A549 (cell line): ENCODE data around the gene SMIM33. TPM values are rescaled to one million over a fixed set of nuclear protein-coding genes. Genes with fewer than 3 reads are reported as not detected.

Source experiments
- ATAC-seq, 2 experiments: fragments of 200-7000 bp in 1 of 2; fragments of >200 bp in 1 of 2; cut with Nextera tagmentation in 1 of 2; cut with Tn5 transposase in 1 of 2; 3 replicates each; pipeline versions ENCODE4 v1.8.0 to v1.9.1; 2018 to 2020; ENCODE audit warnings: mild to moderate bottlenecking in 1 of 2, moderate library complexity in 1 of 2
- CTCF ChIA-PET: fragments of 300-600 bp; sonication (Branson Sonifier 250); formaldehyde crosslinking; extraction: SDS; loops from one replicate; lab custom pipeline; 2021; ENCODE audit warnings: antibody characterized with exemption, inconsistent platforms; lab: Yijun Ruan, JAX
- POLR2A ChIA-PET: fragments of 350-600 bp; formaldehyde crosslinking; extraction: SDS; loops from one replicate; lab custom pipeline; 2021; ENCODE audit warnings: antibody characterized with exemption, inconsistent platforms; lab: Yijun Ruan, JAX
- DNase-seq, 2 experiments: peaks; one replicate each; pipeline versions ENCODE4 v3.0.0 to v3.0.0-alpha.2; 2011 to 2016; ENCODE audit warnings: low read depth in 1 of 2, low spot score in 1 of 2
- FAIRE-seq: peaks from 2 replicates; lab custom pipeline; 2011; peaks lifted over from hg19 to GRCh38; lab: Jason Lieb, UNC
- H3K27ac ChIP-seq, 2 experiments: fragments of >200 bp; sonication (Bioruptor Twin); formaldehyde crosslinking; 3 replicates each; pipeline ENCODE4 v1.5.1; 2016 to 2017
- H3K4me1 ChIP-seq: fragments of >200 bp; sonication (Bioruptor Twin); formaldehyde crosslinking; 3 replicates; pipeline ENCODE4 v1.6.1; 2016
- H3K4me2 ChIP-seq: fragments of >200 bp; sonication (Bioruptor Twin); formaldehyde crosslinking; 3 replicates; pipeline ENCODE4 v1.6.1; 2016
- H3K4me3 ChIP-seq: fragments of >200 bp; sonication (Bioruptor Twin); formaldehyde crosslinking; 3 replicates; pipeline ENCODE4 v1.5.1; 2016
- H3K9me3 ChIP-seq: fragments of >200 bp; sonication (Bioruptor Twin); formaldehyde crosslinking; 3 replicates; pipeline ENCODE4 v1.6.1; 2016
- BHLHE40 ChIP-seq: IDR thresholded peaks from 2 replicates; pipeline ENCODE4 v1.6.1; 2012; ENCODE audit warnings: low read depth, low read length, inconsistent platforms
- CBX2 ChIP-seq: fragments of 200-600 bp; sonication (generic); IDR thresholded peaks from 2 replicates; pipeline ENCODE4 v1.6.1; 2016; ENCODE audit warnings: low read depth, mild to moderate bottlenecking, borderline replicate concordance
- CBX8 ChIP-seq: fragments of 200-600 bp; sonication (generic); IDR thresholded peaks from 2 replicates; pipeline ENCODE4 v1.6.1; 2016
- CEBPB ChIP-seq, 2 experiments: fragments of >200 bp in 1 of 2; sonication (Bioruptor Twin) in 1 of 2; formaldehyde crosslinking in 1 of 2; IDR thresholded peaks; 2 replicates each; pipeline ENCODE4 v1.6.1; 2012 to 2016
- CHD2 ChIP-seq: fragments of 150-350 bp; IDR thresholded peaks from 2 replicates; pipeline ENCODE4 v1.6.1; 2014; ENCODE audit warnings: low read length; ENCODE audit not compliant: partially characterized antibody
- EHF ChIP-seq: fragments of 250-450 bp; sonication (Bioruptor Pico); IDR thresholded peaks from 2 replicates; pipeline ENCODE4 v1.5.0; 2020; ENCODE audit warnings: mild to moderate bottlenecking
- EHMT2 ChIP-seq: fragments of 200-600 bp; sonication (generic); IDR thresholded peaks from 2 replicates; pipeline ENCODE4 v1.6.1; 2016; ENCODE audit warnings: antibody characterized with exemption, low read depth, mild to moderate bottlenecking, moderate library complexity
- EP300 ChIP-seq, 2 experiments: fragments of >200 bp; sonication (Bioruptor Twin); formaldehyde crosslinking; IDR thresholded peaks; 2 replicates in 1 of 2; 3 replicates in 1 of 2; pipeline ENCODE4 v1.6.1; 2016 to 2017
- ESRRA ChIP-seq: fragments of 150-350 bp; IDR thresholded peaks from 2 replicates; pipeline ENCODE4 v1.6.1; 2014; ENCODE audit warnings: mild to moderate bottlenecking, low read length, borderline replicate concordance
- FOSB ChIP-seq: fragments of 250-450 bp; sonication (Bioruptor Pico); IDR thresholded peaks from 2 replicates; pipeline ENCODE4 v1.5.0; 2020; ENCODE audit warnings: mild to moderate bottlenecking, moderate library complexity
- GATA3 ChIP-seq: IDR thresholded peaks from 2 replicates; pipeline ENCODE4 v1.6.1; 2012; ENCODE audit warnings: borderline replicate concordance
- HDAC2 ChIP-seq: fragments of 200-600 bp; sonication (generic); IDR thresholded peaks from 2 replicates; pipeline ENCODE4 v1.6.1; 2016
- HEYL ChIP-seq: fragments of 250-450 bp; sonication (Bioruptor Pico); IDR thresholded peaks from 2 replicates; pipeline ENCODE4 v1.8.0; 2021; ENCODE audit warnings: mild to moderate bottlenecking, moderate library complexity
- JUN ChIP-seq, 2 experiments: fragments of >200 bp; sonication (Bioruptor Twin); formaldehyde crosslinking; IDR thresholded peaks; 2 replicates in 1 of 2; 3 replicates in 1 of 2; pipeline ENCODE4 v1.6.1; 2016 to 2017
- KDM5A ChIP-seq: fragments of 200-600 bp; sonication (generic); IDR thresholded peaks from 2 replicates; pipeline ENCODE4 v1.6.1; 2016; ENCODE audit warnings: antibody characterized with exemption, mild to moderate bottlenecking
- MAZ ChIP-seq: fragments of 150-350 bp; IDR thresholded peaks from 2 replicates; pipeline ENCODE4 v1.6.1; 2014; ENCODE audit warnings: antibody characterized with exemption, low read depth, low read length, borderline replicate concordance
- NFE2L2 ChIP-seq: fragments of 150-350 bp; conservative IDR thresholded peaks from 2 replicates; pipeline ENCODE4 v1.6.1; 2014; ENCODE audit warnings: low read length
- POLR2A ChIP-seq: IDR thresholded peaks from 2 replicates; pipeline ENCODE4 v1.6.1; 2012; ENCODE audit warnings: mild to moderate bottlenecking, low read length
- POLR2AphosphoS2 ChIP-seq: conservative IDR thresholded peaks from 2 replicates; pipeline ENCODE4 v1.6.1; 2012; ENCODE audit warnings: low read length, improper control_type of control experiment, inconsistent platforms
- RARB ChIP-seq: fragments of 250-450 bp; sonication (Bioruptor Pico); IDR thresholded peaks from 2 replicates; pipeline ENCODE4 v1.8.0; 2021; ENCODE audit warnings: mild to moderate bottlenecking, moderate library complexity
- RFX5 ChIP-seq: fragments of 450-650 bp; IDR thresholded peaks from 2 replicates; pipeline ENCODE4 v1.7.1; 2014; ENCODE audit warnings: antibody characterized with exemption, mild to moderate bottlenecking, moderate library complexity
- RNF2 ChIP-seq: fragments of 200-600 bp; sonication (generic); IDR thresholded peaks from 2 replicates; pipeline ENCODE4 v1.6.1; 2016; ENCODE audit warnings: low read depth, mild to moderate bottlenecking, antibody characterized with exemption, moderate library complexity, borderline replicate concordance
- SMC3 ChIP-seq: fragments of >200 bp; sonication (Bioruptor Twin); formaldehyde crosslinking; IDR thresholded peaks from 3 replicates; pipeline ENCODE4 v1.6.1; 2018; ENCODE audit warnings: inconsistent platforms
- TFCP2L1 ChIP-seq: fragments of 250-450 bp; sonication (Bioruptor Pico); IDR thresholded peaks from 2 replicates; pipeline ENCODE4 v1.5.0; 2021; ENCODE audit warnings: mild to moderate bottlenecking
- TP53 ChIP-seq: fragments of 250-450 bp; sonication (Bioruptor Pico); IDR thresholded peaks from 2 replicates; pipeline ENCODE4 v1.5.0; 2021; ENCODE audit warnings: mild to moderate bottlenecking, moderate library complexity
- ZFP36 ChIP-seq: fragments of 450-650 bp; IDR thresholded peaks from 2 replicates; pipeline ENCODE4 v1.6.1; 2014; ENCODE audit warnings: borderline replicate concordance; ENCODE audit not compliant: partially characterized antibody
- ZNF302 ChIP-seq: fragments of 250-450 bp; sonication (Bioruptor Pico); IDR thresholded peaks from 2 replicates; pipeline ENCODE4 v1.9.0; 2021; ENCODE audit warnings: inconsistent platforms, mild to moderate bottlenecking, moderate library complexity
- WGBS: methylation state at CpG from one replicate; pipeline ENCODE4 v1.1.6; 2017; ENCODE audit errors: missing lambda C conversion rate; 5-methylcytosine and 5-hydroxymethylcytosine counted together
- polyA plus RNA-seq, 4 experiments: library from polyadenylated mRNA; depleted of rRNA in 3 of 4; stranded (reverse); fragments of >200 nt; fragmentation: RNase III in 1 of 4; extraction: RNeasy Plus Mini Kit Qiagen cat#74134 plus additional on column Dnase treatment in 1 of 4; gene quantifications; 2 replicates in 3 of 4; 3 replicates in 1 of 4; pipeline ENCODE4 v1.2.3, GENCODE V29; 2011 to 2017
- TF ChIP-seq, protein P1 (sequence below): IDR thresholded peaks from 2 replicates; pipeline ENCODE4 v1.6.1; 2012
- TF ChIP-seq, protein P2 (sequence below): fragments of >200 bp; sonication (Bioruptor Twin); formaldehyde crosslinking; IDR thresholded peaks from 2 replicates; pipeline ENCODE4 v1.6.1; 2016
- TF ChIP-seq, protein P3 (sequence below): fragments of 150-350 bp; IDR thresholded peaks from 2 replicates; pipeline ENCODE4 v1.6.1; 2014; ENCODE audit warnings: low read depth, mild to moderate bottlenecking, low read length
- TF ChIP-seq, protein P4 (sequence below): IDR thresholded peaks from 2 replicates; pipeline ENCODE4 v1.6.1; 2012; ENCODE audit warnings: low read depth, borderline replicate concordance
- TF ChIP-seq, protein P5 (sequence below): fragments of 200-600 bp; sonication (generic); IDR thresholded peaks from 2 replicates; pipeline ENCODE4 v1.6.1; 2016; ENCODE audit warnings: antibody characterized with exemption, mild to moderate bottlenecking, moderate library complexity

Gene SMIM33
- polyA plus RNA-seq, 2 of the 4 experiments (the other 2 are of a cell fraction), result not detected

DNA sequence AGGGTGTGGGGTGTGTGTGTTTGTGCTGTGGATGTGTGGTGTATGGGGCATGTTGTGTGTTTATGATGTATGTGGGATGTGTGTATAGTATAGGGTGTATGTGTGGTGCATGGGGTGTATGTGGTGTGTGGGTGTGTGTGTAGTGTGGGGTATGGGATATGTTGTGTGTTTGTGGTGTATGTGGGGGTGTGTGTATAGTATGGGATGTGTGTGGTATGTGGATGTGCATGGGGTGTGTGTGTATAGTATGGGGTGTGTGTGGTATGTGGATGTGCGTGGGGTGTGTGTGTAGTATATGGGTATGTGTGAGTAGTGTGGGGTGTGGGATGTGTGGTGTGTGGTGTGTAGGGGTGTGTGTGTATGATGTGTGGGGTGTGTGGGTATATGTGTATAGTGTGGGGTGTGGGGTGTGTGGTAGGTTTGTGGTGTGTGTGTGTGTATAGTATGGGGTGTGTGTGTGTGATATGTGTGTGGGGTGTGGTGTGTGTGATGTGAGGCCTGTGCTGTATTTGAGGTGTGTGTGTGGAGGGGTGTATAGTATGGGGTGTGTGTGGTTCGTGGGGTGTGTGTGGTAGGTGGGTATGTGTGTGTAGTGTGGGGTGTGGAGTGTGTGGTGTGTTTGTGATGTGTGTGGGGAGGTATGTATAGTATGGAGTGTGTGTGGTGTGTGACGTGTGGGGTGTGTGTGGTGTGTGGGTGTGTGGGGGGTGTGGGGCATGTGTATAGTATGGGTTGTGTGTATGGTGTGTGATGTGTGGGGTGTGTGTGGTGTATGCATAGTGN lies 18.7 kb upstream of the SMIM33 start:
- no peak overlapping the region for H3K4me2 ChIP-seq
- FAIRE-seq (no peak), DNase-seq (no peak), ATAC-seq (no peak)
- no peaks in the 10 kb centered on the region for H3K9me3 ChIP-seq
- no peaks in the 10 kb centered on the region for H3K4me1 ChIP-seq
- no peak overlapping the region for H3K4me3 ChIP-seq
- TF ChIP-seq, protein P1, sequence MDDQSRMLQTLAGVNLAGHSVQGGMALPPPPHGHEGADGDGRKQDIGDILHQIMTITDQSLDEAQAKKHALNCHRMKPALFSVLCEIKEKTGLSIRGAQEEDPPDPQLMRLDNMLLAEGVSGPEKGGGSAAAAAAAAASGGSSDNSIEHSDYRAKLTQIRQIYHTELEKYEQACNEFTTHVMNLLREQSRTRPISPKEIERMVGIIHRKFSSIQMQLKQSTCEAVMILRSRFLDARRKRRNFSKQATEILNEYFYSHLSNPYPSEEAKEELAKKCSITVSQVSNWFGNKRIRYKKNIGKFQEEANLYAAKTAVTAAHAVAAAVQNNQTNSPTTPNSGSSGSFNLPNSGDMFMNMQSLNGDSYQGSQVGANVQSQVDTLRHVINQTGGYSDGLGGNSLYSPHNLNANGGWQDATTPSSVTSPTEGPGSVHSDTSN, result no peak
- no peak for TF ChIP-seq HEYL (CRISPR knock-in tag)
- no peak for TF ChIP-seq EHMT2
- no peak for TF ChIP-seq KDM5A
- TF ChIP-seq ZNF302 (CRISPR knock-in tag), result no peak
- TF ChIP-seq RFX5, result no peak
- TF ChIP-seq CBX8, result no peak
- no peak for TF ChIP-seq MAZ
- no peak for TF ChIP-seq CBX2
- no peak for TF ChIP-seq POLR2A
- no peak for TF ChIP-seq POLR2AphosphoS2
- TF ChIP-seq FOSB (CRISPR knock-in tag), result no peak
- no peak for TF ChIP-seq RARB
- TF ChIP-seq, protein P2, sequence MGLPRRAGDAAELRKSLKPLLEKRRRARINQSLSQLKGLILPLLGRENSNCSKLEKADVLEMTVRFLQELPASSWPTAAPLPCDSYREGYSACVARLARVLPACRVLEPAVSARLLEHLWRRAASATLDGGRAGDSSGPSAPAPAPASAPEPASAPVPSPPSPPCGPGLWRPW, result no peak
- TF ChIP-seq EP300 (IDR thresholded peaks at IDR 0.05), result no peak
- no peak for TF ChIP-seq EHF (CRISPR knock-in tag)
- TF ChIP-seq, protein P3, sequence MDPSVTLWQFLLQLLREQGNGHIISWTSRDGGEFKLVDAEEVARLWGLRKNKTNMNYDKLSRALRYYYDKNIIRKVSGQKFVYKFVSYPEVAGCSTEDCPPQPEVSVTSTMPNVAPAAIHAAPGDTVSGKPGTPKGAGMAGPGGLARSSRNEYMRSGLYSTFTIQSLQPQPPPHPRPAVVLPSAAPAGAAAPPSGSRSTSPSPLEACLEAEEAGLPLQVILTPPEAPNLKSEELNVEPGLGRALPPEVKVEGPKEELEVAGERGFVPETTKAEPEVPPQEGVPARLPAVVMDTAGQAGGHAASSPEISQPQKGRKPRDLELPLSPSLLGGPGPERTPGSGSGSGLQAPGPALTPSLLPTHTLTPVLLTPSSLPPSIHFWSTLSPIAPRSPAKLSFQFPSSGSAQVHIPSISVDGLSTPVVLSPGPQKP, result no peak
- TF ChIP-seq CEBPB (IDR thresholded peaks at IDR 0.05), result no peak
- TF ChIP-seq, protein P4, sequence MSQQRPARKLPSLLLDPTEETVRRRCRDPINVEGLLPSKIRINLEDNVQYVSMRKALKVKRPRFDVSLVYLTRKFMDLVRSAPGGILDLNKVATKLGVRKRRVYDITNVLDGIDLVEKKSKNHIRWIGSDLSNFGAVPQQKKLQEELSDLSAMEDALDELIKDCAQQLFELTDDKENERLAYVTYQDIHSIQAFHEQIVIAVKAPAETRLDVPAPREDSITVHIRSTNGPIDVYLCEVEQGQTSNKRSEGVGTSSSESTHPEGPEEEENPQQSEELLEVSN, result no peak
- no peak for TF ChIP-seq NFE2L2
- ChIA-PET POLR2A (no interaction called here), CTCF (no interaction called here)
- no peak overlapping the region for H3K27ac ChIP-seq
- WGBS, result 42% methylated on average over 3 of the region's 3 CpGs

DNA sequence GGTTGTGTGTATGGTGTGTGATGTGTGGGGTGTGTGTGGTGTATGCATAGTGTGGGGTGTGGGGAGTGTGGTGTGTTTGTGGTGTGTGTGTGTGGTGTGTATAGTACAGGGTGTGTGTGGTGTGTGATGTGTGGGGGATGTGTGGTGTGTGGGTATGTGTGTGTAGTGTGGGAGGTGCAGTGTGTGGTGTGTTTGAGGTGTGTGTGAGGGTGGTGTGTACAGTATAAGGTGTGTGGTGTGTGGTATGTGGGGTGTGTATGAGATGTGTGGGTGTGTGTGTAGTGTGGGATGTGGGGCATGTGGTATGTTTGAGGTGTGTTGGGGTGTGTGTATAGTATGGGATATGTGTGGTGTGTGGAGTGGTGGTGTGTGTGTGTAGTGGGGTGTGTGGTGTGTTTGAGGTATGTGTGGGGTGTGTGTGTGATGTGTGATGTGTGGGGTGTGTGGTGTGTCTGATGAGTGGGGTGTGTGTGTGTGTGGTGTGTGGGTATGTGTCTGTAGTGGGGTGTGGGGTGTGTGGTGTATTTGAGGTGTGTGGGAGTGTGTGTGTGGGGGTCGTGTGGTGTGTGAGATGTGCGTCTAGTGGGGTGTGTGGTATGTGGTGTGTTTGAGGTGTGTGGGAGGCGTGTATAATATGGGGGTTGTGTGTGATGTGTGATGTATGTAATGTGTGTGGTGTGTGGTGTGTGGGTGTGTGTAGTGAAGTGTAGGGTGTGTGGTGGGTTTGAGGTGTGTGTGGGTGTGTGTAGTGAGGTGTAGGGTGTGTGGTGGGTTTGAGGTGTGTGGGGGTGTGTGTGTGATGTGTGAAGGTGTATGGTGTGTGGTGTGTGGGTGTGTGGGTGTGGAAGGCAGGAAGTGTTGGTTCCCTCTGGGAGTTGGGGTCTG lies 16.9 kb upstream of the SMIM33 start:
- ChIA-PET POLR2A (no interaction called here), CTCF (no interaction called here)
- DNase-seq (no peak), ATAC-seq (no peak), FAIRE-seq (no peak)
- no peak overlapping the region for H3K4me3 ChIP-seq
- no peak overlapping the region for H3K27ac ChIP-seq
- 55% methylated on average over 3 of the region's 3 CpGs for WGBS
- no peaks in the 10 kb centered on the region for H3K4me1 ChIP-seq
- H3K9me3 ChIP-seq, result no peaks in the 10 kb centered on the region
- H3K4me2 ChIP-seq, result no peak overlapping the region
- TF ChIP-seq FOSB (CRISPR knock-in tag), result no peak
- TF ChIP-seq TFCP2L1 (CRISPR knock-in tag), result no peak
- no peak for TF ChIP-seq BHLHE40
- no peak for TF ChIP-seq HDAC2
- no peak for TF ChIP-seq SMC3
- TF ChIP-seq, protein P2, result no peak
- no peak for TF ChIP-seq GATA3
- no peak for TF ChIP-seq TP53
- no peak for TF ChIP-seq ZFP36
- no peak for TF ChIP-seq CBX2
- TF ChIP-seq, protein P5, sequence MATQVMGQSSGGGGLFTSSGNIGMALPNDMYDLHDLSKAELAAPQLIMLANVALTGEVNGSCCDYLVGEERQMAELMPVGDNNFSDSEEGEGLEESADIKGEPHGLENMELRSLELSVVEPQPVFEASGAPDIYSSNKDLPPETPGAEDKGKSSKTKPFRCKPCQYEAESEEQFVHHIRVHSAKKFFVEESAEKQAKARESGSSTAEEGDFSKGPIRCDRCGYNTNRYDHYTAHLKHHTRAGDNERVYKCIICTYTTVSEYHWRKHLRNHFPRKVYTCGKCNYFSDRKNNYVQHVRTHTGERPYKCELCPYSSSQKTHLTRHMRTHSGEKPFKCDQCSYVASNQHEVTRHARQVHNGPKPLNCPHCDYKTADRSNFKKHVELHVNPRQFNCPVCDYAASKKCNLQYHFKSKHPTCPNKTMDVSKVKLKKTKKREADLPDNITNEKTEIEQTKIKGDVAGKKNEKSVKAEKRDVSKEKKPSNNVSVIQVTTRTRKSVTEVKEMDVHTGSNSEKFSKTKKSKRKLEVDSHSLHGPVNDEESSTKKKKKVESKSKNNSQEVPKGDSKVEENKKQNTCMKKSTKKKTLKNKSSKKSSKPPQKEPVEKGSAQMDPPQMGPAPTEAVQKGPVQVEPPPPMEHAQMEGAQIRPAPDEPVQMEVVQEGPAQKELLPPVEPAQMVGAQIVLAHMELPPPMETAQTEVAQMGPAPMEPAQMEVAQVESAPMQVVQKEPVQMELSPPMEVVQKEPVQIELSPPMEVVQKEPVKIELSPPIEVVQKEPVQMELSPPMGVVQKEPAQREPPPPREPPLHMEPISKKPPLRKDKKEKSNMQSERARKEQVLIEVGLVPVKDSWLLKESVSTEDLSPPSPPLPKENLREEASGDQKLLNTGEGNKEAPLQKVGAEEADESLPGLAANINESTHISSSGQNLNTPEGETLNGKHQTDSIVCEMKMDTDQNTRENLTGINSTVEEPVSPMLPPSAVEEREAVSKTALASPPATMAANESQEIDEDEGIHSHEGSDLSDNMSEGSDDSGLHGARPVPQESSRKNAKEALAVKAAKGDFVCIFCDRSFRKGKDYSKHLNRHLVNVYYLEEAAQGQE, result no peak
- no peak for TF ChIP-seq ESRRA
- TF ChIP-seq POLR2A, result no peak
- TF ChIP-seq CHD2, result no peak
- TF ChIP-seq RNF2, result no peak
- TF ChIP-seq JUN (IDR thresholded peaks at IDR 0.05), result no peak
